Measurements from ENCODE around the gene PDE1A.
A peak's percentile ranks its signal among the peaks of the same experiment; 100 is the strongest.

The PDE1A gene

DNA sequence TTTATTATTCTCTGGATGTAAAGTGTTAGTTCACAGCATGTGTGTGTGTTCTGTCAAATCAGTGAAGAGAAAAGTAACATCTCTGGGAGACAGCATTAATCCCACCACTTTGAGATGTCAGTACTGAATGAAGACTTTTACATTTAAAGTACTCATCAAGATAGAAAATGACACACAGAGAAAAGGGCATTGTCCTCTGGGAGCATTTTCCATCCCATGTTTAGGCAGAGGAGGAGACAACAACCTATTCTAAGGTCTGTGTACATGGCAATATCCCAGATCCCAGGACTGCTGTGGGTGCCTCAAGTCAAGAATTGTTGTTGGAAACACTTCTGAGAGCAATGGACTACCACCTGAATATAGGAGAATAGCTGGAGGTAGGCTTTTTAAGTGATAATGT lies 239.7 kb downstream of the PDE1A start:
- DNase-seq: no peak

DNA sequence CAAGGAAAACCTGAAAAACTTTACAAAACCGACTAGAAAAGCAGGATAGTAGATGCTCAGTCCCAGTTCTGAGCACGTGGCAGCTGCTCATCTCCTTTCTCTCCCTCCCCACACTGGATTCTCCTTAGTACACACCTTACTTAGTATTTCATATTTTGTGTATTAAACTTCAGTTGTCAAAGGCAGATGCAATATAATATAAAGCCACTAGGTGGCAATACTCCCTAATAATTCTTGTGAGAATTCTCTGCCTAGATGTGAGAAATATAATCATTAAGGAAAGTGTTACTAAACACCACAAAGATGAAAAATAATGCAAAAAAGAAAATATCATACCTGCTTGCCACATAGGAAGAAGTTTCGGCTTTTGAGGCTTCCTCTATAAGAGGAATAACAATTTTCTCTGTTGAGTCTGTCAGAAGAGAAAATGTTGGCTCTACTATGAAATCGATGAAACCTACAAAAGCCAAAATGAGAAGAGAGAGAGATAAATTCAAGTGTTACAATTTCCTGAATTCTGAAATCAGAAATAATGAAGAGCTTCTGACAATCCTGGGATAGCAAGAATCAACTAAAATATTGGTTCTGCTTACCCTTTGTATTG lies 240.6 kb downstream of the PDE1A start:
- peak in 1 of 5 donors; percentile 9 for DNase-seq

DNA sequence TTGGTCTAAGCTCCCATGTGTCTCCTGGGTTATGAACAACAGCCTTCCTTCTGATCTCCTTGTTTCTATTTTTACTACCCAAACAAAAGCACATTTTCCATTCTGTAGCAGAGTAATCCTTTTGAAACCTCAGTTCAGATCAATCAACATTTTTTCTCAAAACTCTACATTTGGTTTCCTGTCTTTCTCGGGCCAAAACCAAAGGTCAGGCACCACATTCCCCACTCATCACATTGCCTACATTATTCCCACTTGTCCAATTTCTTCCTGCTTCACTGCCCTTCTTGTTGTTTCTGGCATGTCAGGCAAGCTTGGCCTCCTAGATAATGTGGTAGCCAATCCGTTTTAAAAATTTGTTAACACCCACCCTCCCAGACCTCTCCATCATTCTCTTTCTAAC lies 244.4 kb downstream of the PDE1A start:
- DNase-seq: no peak

DNA sequence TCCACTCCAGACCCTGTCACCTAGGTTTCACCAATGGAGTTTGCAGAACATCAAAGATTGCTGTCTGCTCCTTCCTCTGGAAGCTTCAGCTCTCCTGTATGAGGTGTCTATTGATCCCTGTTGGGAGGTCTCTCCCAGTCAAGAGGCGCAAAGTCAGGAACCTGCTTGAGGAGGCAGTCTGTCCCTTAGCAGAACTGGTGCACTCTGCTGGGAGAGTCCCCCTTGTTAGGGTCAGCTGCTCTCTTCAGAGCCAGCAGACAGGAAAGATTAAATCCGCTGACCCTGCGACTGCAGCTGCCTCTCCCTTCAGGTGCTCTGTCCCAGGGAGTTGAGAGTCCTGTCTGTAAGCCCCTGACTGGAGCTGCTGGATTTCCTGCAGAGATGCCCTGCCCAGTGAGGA lies 245.5 kb downstream of the PDE1A start:
- no peak for DNase-seq

DNA sequence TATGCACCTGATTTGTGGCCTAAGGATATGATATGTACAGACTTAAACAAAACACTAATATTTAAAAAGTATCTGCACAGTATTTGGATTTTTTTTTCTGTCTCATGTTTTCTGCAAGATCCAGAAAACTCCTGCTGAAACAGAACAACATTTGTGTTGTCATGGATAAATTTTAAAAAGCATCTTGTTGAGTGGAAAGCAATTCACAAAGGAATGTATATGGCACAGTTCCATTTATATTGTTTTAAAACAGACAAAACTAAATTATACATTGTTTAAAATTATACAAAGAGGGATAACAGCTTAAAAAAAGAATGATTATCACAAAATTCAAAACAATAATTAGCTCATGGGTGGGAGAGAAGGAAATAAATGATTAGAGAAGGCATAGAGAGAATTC lies 247.7 kb downstream of the PDE1A start:
- no peak for DNase-seq

DNA sequence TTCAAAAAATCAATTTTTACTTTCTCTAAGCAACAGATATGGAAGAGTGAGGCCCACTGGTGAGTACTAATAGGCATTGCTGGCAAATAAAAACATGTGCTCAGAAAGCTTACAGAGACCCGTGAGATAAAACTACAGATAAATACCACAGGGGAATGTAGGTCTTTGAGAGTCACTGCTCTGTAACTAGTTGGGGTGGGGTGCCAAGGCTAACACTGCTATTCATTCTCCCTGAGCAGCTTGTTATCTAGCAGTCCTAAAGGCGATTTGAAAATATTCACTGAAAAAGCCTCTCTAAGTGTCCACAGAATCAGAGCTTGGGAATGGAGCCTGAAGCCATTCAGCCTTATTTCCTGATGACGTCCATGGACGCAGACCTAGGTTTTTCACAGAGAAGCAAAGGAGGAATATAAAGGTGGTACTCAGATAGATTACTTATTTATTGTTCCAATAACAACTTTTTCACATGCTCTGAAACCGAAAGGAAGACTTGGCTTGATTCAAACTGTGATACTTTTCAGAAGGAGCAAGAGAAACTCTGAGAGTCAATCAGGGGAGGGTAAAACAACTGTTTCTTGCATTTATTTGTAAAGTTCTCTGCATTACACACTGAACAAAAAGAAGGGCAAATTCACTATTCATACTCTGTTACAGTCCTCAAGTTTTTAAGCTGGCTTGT lies 252.8 kb downstream of the PDE1A start:
- DNase-seq: no peak

DNA sequence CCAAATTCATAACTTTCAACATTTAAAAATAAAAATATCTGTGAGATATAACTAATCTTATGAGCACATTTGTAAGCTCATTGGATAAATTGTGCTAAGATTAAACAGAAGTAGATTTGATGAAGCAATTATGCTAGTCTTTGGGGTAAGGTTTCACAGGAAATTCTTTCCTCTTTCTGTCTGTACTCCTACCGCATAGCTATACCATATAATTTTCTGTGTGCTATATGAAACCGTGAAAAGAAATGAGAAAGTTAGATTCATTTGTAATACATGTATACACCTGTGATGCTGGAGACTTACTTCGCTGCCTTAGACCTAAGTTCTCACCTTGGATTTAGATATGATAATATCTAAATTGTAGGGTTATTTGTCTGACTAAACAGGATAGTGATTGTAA lies 256.5 kb downstream of the PDE1A start:
- no peak for DNase-seq

DNA sequence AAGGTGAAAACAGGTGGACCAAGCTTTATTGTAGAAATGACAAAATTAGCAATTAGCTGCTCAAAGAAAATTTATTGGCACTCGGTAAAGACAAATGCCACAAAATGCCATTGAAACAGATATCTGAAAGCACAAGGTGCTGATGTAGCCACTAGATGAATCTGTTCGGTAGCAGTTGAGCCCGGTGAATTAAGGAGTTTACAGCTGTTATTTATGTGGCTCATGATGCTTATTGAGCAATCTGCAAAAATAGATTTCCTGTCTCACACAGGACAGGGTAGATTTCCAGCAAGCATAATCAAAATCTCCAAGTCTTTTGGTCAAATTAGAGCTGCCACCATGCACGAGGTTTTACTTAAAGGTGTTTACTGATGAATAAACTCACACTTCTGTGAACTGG lies 259.0 kb downstream of the PDE1A start:
- no peak for DNase-seq

DNA sequence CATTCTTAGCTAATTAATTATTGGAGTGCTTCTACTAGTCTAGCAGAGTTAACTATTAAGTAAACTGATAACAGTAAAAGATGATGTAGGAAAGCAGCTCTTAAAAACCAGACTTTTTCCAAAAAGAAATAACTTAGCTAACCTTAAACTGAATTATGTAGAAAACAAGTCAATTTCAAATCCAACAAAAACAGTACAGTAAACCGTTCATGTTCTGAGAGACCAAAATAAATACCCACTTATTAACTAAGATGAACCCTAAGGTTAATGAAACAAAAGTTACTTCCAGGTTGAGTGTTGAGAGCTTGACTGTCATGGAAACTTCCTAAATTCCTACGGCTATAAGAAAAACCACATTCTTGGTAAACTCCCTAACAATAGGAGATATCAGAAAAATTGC lies 260.0 kb downstream of the PDE1A start:
- no peak for DNase-seq

DNA sequence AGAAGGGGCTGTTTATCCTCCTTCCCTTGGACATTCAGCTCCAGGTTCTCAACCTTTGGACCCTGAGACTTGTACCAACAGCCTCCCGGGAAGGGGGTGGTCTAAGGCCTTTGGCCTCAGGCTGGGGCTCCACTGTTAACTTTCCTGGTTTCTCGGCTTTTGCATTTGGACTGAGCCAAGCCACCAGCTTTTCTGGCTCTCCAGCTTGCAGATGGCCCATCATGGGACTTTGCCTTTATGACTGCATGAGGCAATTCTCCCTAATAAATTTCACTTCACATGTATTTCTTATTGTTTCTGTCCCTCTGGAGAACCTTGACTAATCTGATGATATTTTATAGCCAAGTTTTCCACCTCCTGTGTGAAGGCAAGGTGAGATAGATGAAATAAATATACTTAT lies 260.4 kb downstream of the PDE1A start:
- no peak for DNase-seq

DNA sequence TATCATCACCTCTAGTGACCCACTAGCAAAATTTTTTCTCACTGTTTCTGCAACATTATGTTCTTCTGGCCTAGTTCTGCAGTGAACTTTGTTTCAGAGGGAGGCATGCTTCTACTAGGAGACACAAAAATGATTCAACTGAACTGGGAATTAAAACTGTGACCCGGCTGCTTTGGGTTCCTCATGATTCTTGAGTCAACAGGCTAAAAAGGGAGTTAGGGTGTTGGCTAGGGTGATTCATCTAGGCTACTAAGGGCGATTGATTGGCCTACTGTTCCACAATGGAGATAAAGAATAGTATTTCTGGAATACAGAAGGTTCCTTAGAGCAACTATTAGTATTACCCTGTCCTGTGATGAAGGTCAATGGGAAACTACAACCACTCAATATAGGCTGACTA lies 261.6 kb downstream of the PDE1A start:
- no peak for DNase-seq

DNA sequence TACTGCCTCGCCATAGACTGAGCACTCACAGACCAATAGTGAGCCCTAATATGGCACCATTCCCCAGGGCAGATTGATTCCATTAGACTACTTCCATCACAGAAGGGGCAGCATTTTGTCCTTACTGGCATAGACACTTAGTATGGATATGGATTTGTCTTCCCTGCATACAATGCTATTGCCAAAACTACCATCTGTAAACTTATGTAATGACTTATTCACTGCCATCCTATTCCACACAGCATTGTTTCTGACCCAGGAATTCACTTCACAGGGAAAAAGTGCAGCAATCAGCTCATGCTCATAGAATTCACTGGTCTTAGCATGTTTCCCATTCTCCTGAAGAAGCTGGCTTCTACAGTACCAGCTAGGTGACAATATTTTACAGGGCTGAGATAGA lies 262.1 kb downstream of the PDE1A start:
- DNase-seq: no peak

DNA sequence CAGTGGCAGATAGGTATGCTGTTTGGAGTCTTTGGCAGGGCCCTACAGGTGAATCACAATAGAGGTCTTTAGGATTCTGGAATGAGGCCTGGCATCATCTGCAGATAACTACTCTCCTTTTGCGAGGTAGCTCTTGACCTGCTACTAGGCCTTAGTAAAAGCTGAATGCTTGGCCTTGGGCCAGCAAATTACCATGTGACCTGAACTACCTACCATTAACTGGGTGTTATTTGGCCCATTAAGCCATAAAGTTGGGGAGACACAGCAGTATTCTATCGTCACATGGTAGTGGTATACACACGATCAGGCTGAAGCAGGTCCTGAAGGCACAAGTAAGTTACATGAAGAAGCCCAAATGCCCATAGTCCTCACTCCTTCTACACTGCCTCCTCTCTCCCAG lies 263.0 kb downstream of the PDE1A start:
- DNase-seq: no peak

DNA sequence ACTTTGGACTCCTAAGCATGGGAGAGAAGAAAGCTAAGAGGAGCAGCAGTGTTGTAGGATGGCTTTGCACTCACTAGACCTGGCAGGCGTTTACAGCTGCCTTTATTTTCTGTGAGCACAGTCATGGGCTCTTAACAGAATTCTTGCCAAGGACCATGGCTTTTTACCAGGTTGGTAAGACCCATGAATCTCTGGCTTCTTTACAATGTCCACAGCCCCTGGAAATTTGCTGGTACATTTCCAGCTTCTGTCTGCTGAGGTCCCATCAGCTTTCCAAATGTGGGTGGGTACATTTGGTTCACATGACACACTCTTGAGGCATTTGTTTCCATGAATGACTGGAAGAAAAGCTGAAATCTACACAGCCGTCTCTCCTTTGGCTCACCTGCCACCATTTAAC lies 278.5 kb downstream of the PDE1A start:
- no peak for DNase-seq

DNA sequence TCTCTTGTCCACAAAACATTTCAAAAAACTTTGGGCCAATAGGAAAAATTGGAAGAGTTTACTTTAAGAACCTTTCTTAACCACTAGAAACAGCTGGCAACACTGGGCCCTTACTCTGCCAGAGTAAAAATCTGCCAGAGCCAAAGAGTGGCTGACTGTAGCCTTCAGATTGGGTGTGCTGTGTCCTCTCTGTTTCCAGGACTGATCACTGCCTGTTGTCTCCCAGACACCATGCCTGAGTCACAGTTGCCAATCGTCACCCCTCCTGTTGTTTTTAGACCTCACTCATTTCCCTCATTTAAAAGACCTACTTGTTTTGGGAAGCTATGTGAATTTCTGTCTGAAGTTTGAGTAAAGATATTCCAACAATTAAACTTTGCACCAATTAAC lies 282.1 kb downstream of the PDE1A start:
- no peak for DNase-seq

DNA sequence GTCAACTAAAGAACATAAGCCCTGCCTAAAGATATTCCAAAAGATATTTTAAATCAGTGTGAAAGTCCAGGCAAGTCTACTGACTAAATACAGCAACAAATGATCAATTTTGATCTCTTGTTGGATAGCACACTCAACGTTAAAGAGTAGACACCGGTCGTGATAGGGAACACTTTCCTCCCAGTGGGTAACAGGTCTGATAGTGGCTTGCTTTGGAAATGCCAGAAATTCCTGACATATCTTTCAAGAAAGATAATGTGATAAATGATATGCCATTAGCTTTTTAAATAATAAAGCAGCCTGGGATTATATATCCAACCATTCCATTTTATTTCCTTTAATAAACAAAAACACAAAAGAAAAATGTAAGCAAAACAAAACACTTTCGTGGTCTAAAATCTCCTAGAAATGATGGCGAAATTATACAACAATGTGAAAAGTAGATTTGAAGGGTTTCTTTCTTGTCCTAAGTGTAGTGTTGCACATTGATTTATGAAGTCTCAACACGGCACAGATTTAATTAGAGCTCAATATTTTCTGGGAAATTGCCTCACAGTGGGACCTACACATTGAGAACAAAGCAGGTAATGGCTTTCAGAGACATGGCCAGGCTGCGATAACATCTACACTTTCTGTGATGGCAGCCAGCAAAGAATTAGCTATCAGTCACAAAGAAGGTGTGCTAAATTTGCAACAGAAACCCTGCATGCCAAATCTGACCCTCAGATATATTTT lies 282.6 kb downstream of the PDE1A start:
- DNase-seq: no peak

DNA sequence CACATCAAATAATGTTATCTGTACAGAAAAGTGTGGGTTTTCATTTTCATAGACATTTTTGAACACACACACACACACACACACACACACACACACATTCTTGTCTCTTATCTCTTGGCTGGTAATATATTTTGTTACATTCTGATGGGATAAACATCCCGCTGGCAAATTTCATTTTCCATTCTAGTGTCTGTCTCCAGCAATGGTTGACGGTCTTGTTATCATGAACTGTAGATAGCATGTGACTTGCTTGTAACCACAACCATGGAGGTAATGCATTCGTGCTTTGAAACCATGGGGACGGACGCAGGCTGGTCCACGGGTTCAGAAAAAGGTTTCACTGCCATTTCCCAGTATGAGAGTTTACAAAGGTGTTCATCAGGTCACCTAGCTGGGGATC lies 284.8 kb downstream of the PDE1A start:
- DNase-seq: no peak

DNA sequence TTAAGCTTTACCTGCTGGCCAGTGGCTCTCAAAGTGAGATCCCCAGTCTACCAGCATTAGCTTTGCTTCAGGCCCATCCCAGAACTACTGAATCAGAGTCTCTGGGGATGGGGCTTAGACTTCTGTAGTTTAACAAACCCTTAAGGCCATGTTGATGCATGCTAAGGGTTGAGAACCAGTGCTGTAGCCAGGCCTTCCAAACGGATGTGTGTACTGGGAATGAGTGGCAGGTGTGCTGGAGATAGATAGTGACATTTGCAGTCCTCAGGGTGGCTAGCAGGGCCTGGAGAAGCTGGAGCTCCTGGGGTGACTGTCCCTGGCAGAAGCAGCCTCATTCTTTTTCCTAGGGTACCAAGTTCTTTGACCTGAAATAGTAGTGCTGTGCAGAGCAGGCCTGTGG lies 292.6 kb downstream of the PDE1A start:
- DNase-seq: no peak

DNA sequence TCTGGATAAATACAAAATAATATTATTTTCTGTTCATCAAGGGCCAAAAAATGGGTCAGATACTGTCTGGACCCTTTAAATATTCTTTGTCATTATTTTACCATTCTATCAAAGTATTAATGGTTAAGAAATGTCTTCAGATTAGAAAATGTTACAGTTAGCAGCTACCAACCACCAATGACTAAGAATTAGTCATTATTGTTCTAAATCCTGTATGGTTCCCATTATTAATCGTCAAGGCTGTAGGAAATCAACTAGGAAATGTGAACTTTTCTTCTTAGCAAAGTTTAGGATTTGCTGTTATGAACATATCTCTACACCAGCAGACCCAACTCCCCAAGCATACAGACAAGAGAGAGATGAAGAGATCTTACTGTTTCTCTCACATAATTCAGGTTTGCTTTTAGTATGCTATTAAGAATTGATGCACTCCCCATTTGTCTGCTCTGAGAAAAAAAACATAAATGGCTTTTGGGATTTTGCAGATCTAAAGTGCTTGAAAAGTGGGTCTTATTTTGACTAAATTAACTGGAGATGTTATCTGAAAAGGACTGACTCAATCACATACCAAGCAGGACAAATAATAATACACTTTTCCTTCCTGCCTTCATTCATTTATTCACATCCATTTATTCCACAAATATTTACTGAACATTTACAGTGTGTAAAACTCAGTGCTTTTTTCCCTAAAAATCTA lies 293.5 kb downstream of the PDE1A start:
- DNase-seq: no peak

DNA sequence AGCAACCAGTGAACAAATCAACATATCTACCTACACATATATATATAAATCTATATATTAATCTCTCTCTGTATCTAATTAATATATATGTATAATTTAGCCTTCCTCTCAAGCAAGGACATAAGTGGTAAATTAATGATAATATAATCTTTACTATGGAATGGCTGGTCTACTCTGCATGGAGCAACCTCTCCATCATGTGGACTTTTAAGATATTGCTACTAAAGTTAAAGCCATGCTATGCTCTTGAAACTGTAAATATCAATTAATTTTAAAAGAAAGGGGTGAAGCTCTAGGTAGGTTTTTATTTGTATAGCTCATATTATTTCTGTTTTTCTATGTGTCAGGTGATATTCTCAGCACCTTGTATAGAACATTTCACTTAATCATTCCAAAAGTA lies 294.2 kb downstream of the PDE1A start:
- DNase-seq: no peak

DNA sequence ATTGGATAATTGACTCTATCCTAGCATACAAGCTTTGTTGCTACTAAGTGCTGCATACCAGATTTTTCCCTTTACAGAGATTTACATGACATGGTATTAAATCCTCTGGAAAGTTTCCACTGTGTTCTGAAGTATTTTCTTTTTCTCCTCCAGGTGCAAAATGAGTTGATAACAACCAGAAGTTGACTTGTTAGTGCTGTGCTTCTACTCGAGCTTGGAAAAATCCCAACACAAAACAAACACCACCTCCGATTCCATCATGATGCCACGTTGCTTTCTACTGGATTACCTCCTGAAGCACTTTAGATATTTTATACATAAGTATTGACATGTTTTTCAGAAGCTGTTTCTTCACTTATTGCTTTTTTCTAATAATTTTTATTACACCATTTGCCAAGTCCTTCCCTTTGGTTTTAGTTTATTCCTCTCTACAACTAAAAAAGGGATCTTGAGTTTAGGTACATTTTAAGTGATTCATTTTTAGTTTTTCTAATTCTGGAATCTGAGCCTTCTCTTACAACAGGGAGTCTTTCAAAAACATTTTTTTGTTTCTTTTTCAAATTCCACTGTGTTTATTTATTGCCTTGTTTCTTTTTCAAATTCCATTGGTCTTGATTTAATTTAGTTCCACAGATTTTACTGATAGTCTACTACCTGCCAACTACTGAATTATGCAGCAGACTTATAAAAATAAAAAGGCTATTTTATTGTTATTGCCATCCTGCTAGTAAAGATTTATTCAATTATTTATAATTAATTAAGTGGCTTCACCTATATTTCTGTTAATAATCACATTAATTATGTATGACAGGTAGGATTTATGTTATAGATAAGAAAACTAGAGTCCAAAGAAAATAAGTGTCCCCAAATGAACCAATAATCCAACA lies 297.8 kb downstream of the PDE1A start:
- DNase-seq: no peak

DNA sequence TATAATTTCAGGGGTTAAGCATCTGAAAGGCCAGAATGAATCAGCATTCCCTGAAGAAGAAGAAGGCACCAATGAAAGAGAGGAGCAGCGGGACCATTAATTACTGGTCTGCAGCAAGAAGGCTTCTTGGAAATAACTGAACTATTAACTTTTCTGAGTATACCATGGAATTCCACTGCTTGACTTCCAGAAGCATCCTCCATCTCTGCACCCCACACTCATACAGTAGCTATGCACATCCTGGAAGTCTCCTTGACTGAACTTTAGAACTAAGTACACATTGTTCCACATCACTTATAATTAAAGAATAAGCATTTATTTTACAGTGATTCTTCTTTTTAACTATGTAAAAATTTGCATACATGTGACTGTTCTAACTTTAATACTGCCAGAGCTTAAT lies 309.6 kb downstream of the PDE1A start:
- DNase-seq: no peak

DNA sequence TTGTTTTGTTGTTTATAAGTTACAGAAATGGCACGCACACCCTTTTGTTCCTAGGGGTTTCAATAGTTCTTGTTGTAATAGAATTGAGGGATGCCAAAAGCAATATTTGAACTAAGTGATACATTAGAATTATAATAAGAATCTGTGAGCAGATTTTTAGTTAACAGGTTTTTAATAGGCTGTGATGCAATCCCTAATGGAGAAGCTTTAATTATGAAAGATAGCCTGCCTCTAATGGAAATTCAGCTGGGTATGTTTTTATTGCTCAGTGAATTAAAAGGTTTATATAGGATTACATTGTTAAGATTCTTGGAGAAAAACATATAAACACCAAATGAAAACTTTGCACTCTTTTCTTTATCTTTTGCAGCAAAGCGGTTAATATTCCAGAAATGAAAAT lies 310.1 kb downstream of the PDE1A start:
- DNase-seq: no peak
